Measurements from ENCODE around the gene MAD2L1BP.

GRCh38 chr6:43689421-43689820 is 53.8 kb downstream of the MAD2L1BP start:
- TF ChIP-seq CTCF (IDR thresholded peaks at IDR 0.05) (no peak), ZFX (IDR thresholded peaks at IDR 0.05; ENCODE audit: borderline replicate concordance) (no peak)

All from 22Rv1 (cell line).